Vagina (tissue), 2 donors: ENCODE measurements around the gene LRFN4.

Experiments
- POLR2A ChIP-seq, 2 donors: fragments of 450-650 bp; IDR thresholded peaks; one replicate each; pipeline ENCODE4 v1.6.1; 2017; ENCODE audit warnings: antibody characterized with exemption in 2 of 2, mild to moderate bottlenecking in 2 of 2, moderate library complexity in 2 of 2
- TF ChIP-seq, protein P1 (sequence below), 3 experiments: fragments of 450-650 bp in 2 of 3; fragments of 200-600 bp in 1 of 3; sonication (generic) in 1 of 3; IDR thresholded peaks; one replicate each; pipeline ENCODE4 v1.5.1; 2017 to 2019; ENCODE audit warnings: antibody characterized with exemption in 3 of 3, mild to moderate bottlenecking in 2 of 3, moderate library complexity in 2 of 3

DNA sequence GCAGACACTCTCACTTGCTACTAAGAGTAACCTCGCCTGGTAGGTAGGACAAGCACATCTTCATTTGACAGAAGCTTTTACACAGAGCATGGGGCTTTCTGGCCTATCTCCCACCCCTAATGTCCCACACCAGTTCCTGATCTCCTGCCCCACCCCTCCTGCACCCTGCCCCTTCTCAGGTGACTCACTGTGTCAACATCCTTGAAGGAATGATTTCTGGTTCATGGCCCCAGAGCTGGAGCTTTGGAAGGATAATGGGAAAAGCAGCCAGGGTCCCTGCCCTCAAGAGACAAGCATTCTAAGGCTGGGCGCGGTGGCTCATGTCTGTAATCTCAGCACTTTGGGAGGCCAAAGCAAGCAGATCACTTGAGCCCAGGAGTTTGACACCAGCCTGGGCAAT lies 47.2 kb downstream of the LRFN4 start:
- TF ChIP-seq, protein P1, sequence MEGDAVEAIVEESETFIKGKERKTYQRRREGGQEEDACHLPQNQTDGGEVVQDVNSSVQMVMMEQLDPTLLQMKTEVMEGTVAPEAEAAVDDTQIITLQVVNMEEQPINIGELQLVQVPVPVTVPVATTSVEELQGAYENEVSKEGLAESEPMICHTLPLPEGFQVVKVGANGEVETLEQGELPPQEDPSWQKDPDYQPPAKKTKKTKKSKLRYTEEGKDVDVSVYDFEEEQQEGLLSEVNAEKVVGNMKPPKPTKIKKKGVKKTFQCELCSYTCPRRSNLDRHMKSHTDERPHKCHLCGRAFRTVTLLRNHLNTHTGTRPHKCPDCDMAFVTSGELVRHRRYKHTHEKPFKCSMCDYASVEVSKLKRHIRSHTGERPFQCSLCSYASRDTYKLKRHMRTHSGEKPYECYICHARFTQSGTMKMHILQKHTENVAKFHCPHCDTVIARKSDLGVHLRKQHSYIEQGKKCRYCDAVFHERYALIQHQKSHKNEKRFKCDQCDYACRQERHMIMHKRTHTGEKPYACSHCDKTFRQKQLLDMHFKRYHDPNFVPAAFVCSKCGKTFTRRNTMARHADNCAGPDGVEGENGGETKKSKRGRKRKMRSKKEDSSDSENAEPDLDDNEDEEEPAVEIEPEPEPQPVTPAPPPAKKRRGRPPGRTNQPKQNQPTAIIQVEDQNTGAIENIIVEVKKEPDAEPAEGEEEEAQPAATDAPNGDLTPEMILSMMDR (IDR thresholded peaks at IDR 0.05), result no peak
- no peak for TF ChIP-seq POLR2A (IDR thresholded peaks at IDR 0.05)
